Neural cell (in vitro differentiated cells): Measurements from ENCODE around the gene NPLOC4. TPM values are rescaled to one million over a fixed set of nuclear protein-coding genes. Genes with fewer than 3 reads are reported as not detected.

ENCODE experiments used
- H2AFZ ChIP-seq: fragments of 200-600, 300-800 bp; sonication (generic), shearing (Covaris generic); 2 replicates; pipeline ENCODE4 v1.6.0; 2014; ENCODE audit warnings: low read depth, mild to moderate bottlenecking, antibody characterized with exemption, low read length, moderate library complexity
- H3F3A ChIP-seq: fragments of 200-600 bp; shearing (Covaris generic); 2 replicates; pipeline ENCODE4 v1.6.1; 2016; ENCODE audit warnings: mild to moderate bottlenecking, moderate library complexity, mixed read lengths, antibody characterized with exemption, low read length; ENCODE audit not compliant: insufficient read depth, poor library complexity, severe bottlenecking
- H3K27ac ChIP-seq: fragments of 200-600, 300-800 bp; sonication (generic), shearing (Covaris generic); 2 replicates; pipeline ENCODE4 v1.5.1; 2014; ENCODE audit warnings: mild to moderate bottlenecking, low read length, moderate library complexity
- H3K27me3 ChIP-seq: fragments of 300-800, 200-600 bp; sonication (generic), shearing (Covaris generic); 2 replicates; pipeline ENCODE4 v1.6.0; 2014; ENCODE audit warnings: mild to moderate bottlenecking, low read depth, low read length, moderate library complexity; ENCODE audit not compliant: insufficient read depth
- H3K36me3 ChIP-seq: fragments of 300-800, 200-600 bp; sonication (generic), shearing (Covaris generic); 2 replicates; pipeline ENCODE4 v1.5.1; 2014; ENCODE audit warnings: mild to moderate bottlenecking, antibody characterized with exemption, low read length, moderate library complexity; ENCODE audit not compliant: insufficient read depth
- H3K4me2 ChIP-seq: fragments of 300-800, 200-600 bp; sonication (generic), shearing (Covaris generic); 2 replicates; pipeline ENCODE4 v1.6.0; 2014; ENCODE audit warnings: mild to moderate bottlenecking, low read length
- H3K4me3 ChIP-seq: fragments of 300-800, 200-600 bp; sonication (generic), shearing (Covaris generic); 2 replicates; pipeline ENCODE4 v1.5.1; 2014; ENCODE audit warnings: mild to moderate bottlenecking, low read length, moderate library complexity
- H3K79me2 ChIP-seq: fragments of 200-600 bp; shearing (Covaris generic); replicated peaks from 2 replicates; pipeline ENCODE4 v1.6.0; 2014; ENCODE audit warnings: mild to moderate bottlenecking, low read length, moderate library complexity; ENCODE audit not compliant: insufficient read depth
- H3K9ac ChIP-seq: fragments of 300-800, 200-600 bp; sonication (generic), shearing (Covaris generic); 2 replicates; pipeline ENCODE4 v1.6.1; 2016; ENCODE audit warnings: mild to moderate bottlenecking, low read length, mixed read lengths
- H3K9me2 ChIP-seq: fragments of 200-600 bp; shearing (Covaris generic); 2 replicates; pipeline ENCODE4 v1.6.1; 2016; ENCODE audit warnings: mild to moderate bottlenecking, low read length, mixed read lengths; ENCODE audit not compliant: insufficient read depth
- H3K9me3 ChIP-seq: fragments of 200-600, 300-800 bp; sonication (generic), shearing (Covaris generic); 2 replicates; pipeline ENCODE4 v1.6.1; 2016; ENCODE audit warnings: mild to moderate bottlenecking, mixed run types, low read length, moderate library complexity, mixed read lengths
- H4K20me1 ChIP-seq: fragments of 200-600 bp; shearing (Covaris generic); 2 replicates; pipeline ENCODE4 v1.6.1; 2016; ENCODE audit warnings: mild to moderate bottlenecking, mixed run types; ENCODE audit not compliant: insufficient read depth
- CTCF ChIP-seq: fragments of 450-650 bp; IDR thresholded peaks from 2 replicates; pipeline ENCODE4 v1.5.1; 2014; ENCODE audit warnings: antibody characterized with exemption, mild to moderate bottlenecking, moderate library complexity; ENCODE audit not compliant: poor library complexity, severe bottlenecking
- EP300 ChIP-seq: fragments of 450-650 bp; conservative IDR thresholded peaks from 2 replicates; pipeline ENCODE4 v1.6.1; 2014; ENCODE audit warnings: antibody characterized with exemption, mild to moderate bottlenecking, moderate library complexity; ENCODE audit not compliant: poor library complexity, severe bottlenecking
- EZH2 ChIP-seq: fragments of 200-600, 300-800 bp; shearing (Covaris generic), sonication (generic); IDR thresholded peaks from 2 replicates; pipeline ENCODE4 v1.6.1; 2014; ENCODE audit warnings: antibody characterized with exemption, low read length, borderline replicate concordance, mild to moderate bottlenecking; ENCODE audit not compliant: insufficient read depth, poor library complexity, severe bottlenecking
- MXI1 ChIP-seq: fragments of 450-650 bp; conservative IDR thresholded peaks from 2 replicates; pipeline ENCODE4 v1.6.1; 2014; ENCODE audit warnings: antibody characterized with exemption, mild to moderate bottlenecking; ENCODE audit not compliant: poor library complexity, severe bottlenecking
- POLR2AphosphoS5 ChIP-seq: IDR thresholded peaks from 2 replicates; pipeline ENCODE4 v1.6.1; 2012
- RAD21 ChIP-seq: fragments of 450-650 bp; conservative IDR thresholded peaks from 2 replicates; pipeline ENCODE4 v1.6.1; 2014; ENCODE audit warnings: antibody characterized with exemption, mild to moderate bottlenecking, moderate library complexity
- REST ChIP-seq: IDR thresholded peaks from 2 replicates; pipeline ENCODE4 v1.6.1; 2012; ENCODE audit warnings: borderline replicate concordance
- SMC3 ChIP-seq: fragments of 450-650 bp; conservative IDR thresholded peaks from 2 replicates; pipeline ENCODE4 v1.6.1; 2014; ENCODE audit warnings: antibody characterized with exemption, mild to moderate bottlenecking, moderate library complexity; ENCODE audit not compliant: poor library complexity
- TAF1 ChIP-seq: IDR thresholded peaks from 2 replicates; pipeline ENCODE4 v1.6.1; 2012; ENCODE audit warnings: low read depth
- polyA plus RNA-seq: library from polyadenylated mRNA; depleted of rRNA; stranded (reverse); fragments of >200 nt; gene quantifications from 2 replicates; pipeline ENCODE4 v1.2.3, GENCODE V29; 2014

NPLOC4 gene
- polyA plus RNA-seq, 1 donor from 2014 or later, result 32.3 TPM

- Histone ChIP-seq H3K9me2 (no peaks in the 10 kb centered on the region), H3K9me3 (no peaks in the 10 kb centered on the region), H3K27ac (no peak overlapping the region), H3F3A (no peaks in the 10 kb centered on the region), H4K20me1 (no peaks in the 10 kb centered on the region), H3K79me2 (no peaks in the 10 kb centered on the region), H3K9ac (no peak overlapping the region), H3K4me2 (no peak overlapping the region), H2AFZ (no peak overlapping the region), H3K4me3 (no peak overlapping the region), H3K27me3 (no peaks in the 10 kb centered on the region), H3K36me3 (no peaks in the 10 kb centered on the region)
- TF ChIP-seq EP300 (no peak), RAD21 (no peak), TAF1 (no peak), REST (no peak), POLR2AphosphoS5 (no peak), EZH2 (no peak), CTCF (no peak), MXI1 (no peak), SMC3 (no peak)
These were observed 95.8 kb downstream of the NPLOC4 start for GRCh38 chr17:81541123-81541522.

GRCh38 chr17:81540676-81541027 is 96.3 kb downstream of the NPLOC4 start:
- no peaks in the 10 kb centered on the region for H3K9me3 ChIP-seq
- H3K9me2 ChIP-seq, result no peaks in the 10 kb centered on the region
- no peaks in the 10 kb centered on the region for H3K27me3 ChIP-seq
- no peaks in the 10 kb centered on the region for H3K36me3 ChIP-seq
- no peak overlapping the region for H3K4me3 ChIP-seq
- H3K27ac ChIP-seq, result no peak overlapping the region
- H3F3A ChIP-seq, result no peaks in the 10 kb centered on the region
- H3K79me2 ChIP-seq, result no peaks in the 10 kb centered on the region
- H2AFZ ChIP-seq, result no peak overlapping the region
- no peak overlapping the region for H3K4me2 ChIP-seq
- TF ChIP-seq EP300 (no peak), MXI1 (no peak), POLR2AphosphoS5 (no peak), CTCF (no peak), REST (no peak), SMC3 (no peak), TAF1 (no peak), RAD21 (no peak), EZH2 (no peak)
- no peak overlapping the region for H3K9ac ChIP-seq
- H4K20me1 ChIP-seq, result no peaks in the 10 kb centered on the region
